HEK293T (cell line): ENCODE results near the gene HAO2.

Experiments used
- CTCF ChIA-PET: fragments of 350-600 bp; formaldehyde crosslinking; extraction: SDS; loops from one replicate; lab custom pipeline; 2021; ENCODE audit warnings: antibody characterized with exemption, inconsistent platforms; lab: Yijun Ruan, JAX
- POLR2A ChIA-PET: fragments of 350-600 bp; formaldehyde crosslinking; extraction: SDS; loops from one replicate; lab custom pipeline; 2020; ENCODE audit warnings: antibody characterized with exemption, inconsistent platforms; lab: Yijun Ruan, JAX
- DNase-seq: peaks from one replicate; pipeline ENCODE4 v3.0.0; 2012; ENCODE audit warnings: mixed read lengths; ENCODE audit errors: extremely low spot score
- ARNT ChIP-seq: fragments of 450-650 bp; IDR thresholded peaks from 2 replicates; pipeline ENCODE4 v1.6.1; 2017; ENCODE audit warnings: mild to moderate bottlenecking
- BHLHE40 ChIP-seq: fragments of 450-650 bp; IDR thresholded peaks from 2 replicates; pipeline ENCODE4 v1.6.1; 2016; ENCODE audit warnings: mild to moderate bottlenecking, moderate library complexity, borderline replicate concordance
- CTBP1 ChIP-seq: fragments of 450-650 bp; IDR thresholded peaks from 2 replicates; pipeline ENCODE4 v1.6.1; 2016; ENCODE audit warnings: borderline replicate concordance
- ELF4 ChIP-seq: fragments of 450-650 bp; IDR thresholded peaks from 2 replicates; pipeline ENCODE4 v1.6.1; 2017; ENCODE audit warnings: antibody characterized with exemption
- FOXA1 ChIP-seq: fragments of 450-650 bp; IDR thresholded peaks from 2 replicates; pipeline ENCODE4 v1.6.1; 2016; ENCODE audit warnings: mild to moderate bottlenecking
- FOXK2 ChIP-seq: fragments of 450-650 bp; IDR thresholded peaks from 2 replicates; pipeline ENCODE4 v1.6.1; 2016; ENCODE audit warnings: mild to moderate bottlenecking
- FOXM1 ChIP-seq: fragments of 450-650 bp; IDR thresholded peaks from 2 replicates; pipeline ENCODE4 v1.6.1; 2017; ENCODE audit warnings: mild to moderate bottlenecking, borderline replicate concordance
- HDGF ChIP-seq: fragments of 450-650 bp; IDR thresholded peaks from 2 replicates; pipeline ENCODE4 v1.6.1; 2017; ENCODE audit warnings: antibody characterized with exemption, borderline replicate concordance
- L3MBTL2 ChIP-seq: fragments of 450-650 bp; conservative IDR thresholded peaks from 2 replicates; pipeline ENCODE4 v1.6.1; 2016; ENCODE audit warnings: mild to moderate bottlenecking
- LEF1 ChIP-seq: fragments of 450-650 bp; IDR thresholded peaks from 2 replicates; pipeline ENCODE4 v1.6.1; 2017; ENCODE audit warnings: mild to moderate bottlenecking, borderline replicate concordance
- NFRKB ChIP-seq: fragments of 450-650 bp; IDR thresholded peaks from 2 replicates; pipeline ENCODE4 v1.6.1; 2016; ENCODE audit warnings: mild to moderate bottlenecking, moderate library complexity
- SP1 ChIP-seq: fragments of 450-650 bp; IDR thresholded peaks from 2 replicates; pipeline ENCODE4 v1.6.1; 2017
- SUZ12 ChIP-seq: fragments of 450-650 bp; IDR thresholded peaks from 2 replicates; pipeline ENCODE4 v1.6.1; 2016; ENCODE audit warnings: mild to moderate bottlenecking
- TARDBP ChIP-seq: fragments of 450-650 bp; IDR thresholded peaks from 2 replicates; pipeline ENCODE4 v1.6.1; 2016
- ZNF384 ChIP-seq: fragments of 450-650 bp; IDR thresholded peaks from 2 replicates; pipeline ENCODE4 v1.6.1; 2016
- TF ChIP-seq, protein P1 (sequence below): fragments of 450-650 bp; IDR thresholded peaks from 2 replicates; pipeline ENCODE4 v1.6.1; 2016

Gene HAO2

DNA sequence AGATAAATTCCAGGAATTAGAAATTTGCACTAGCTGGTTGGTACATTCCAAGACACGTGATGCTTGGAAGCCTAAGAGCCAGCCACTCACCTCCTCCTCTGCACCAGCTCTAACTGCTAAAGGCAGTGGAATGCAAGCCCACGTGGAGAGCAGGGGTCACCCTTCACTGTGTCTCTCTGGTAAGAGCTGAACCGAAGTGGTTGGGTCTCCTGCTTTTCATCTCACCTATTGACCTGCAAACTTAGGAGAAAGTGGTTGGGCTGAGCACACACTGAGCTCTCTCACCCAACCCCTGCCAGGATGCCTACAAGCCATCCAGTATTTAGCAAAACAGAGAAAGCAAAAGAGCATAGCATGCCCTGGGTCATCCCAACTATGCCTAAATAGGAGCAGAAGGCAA lies 19.3 kb downstream of the HAO2 start:
- TF ChIP-seq BHLHE40 (no peak), SUZ12 (no peak), TARDBP (no peak), CTBP1 (no peak), SP1 (no peak), ARNT (no peak), LEF1 (no peak), L3MBTL2 (no peak), ZNF384 (no peak), FOXM1 (no peak), FOXA1 (no peak), FOXK2 (no peak), NFRKB (no peak), HDGF (no peak), ELF4 (no peak)
- TF ChIP-seq, protein P1, sequence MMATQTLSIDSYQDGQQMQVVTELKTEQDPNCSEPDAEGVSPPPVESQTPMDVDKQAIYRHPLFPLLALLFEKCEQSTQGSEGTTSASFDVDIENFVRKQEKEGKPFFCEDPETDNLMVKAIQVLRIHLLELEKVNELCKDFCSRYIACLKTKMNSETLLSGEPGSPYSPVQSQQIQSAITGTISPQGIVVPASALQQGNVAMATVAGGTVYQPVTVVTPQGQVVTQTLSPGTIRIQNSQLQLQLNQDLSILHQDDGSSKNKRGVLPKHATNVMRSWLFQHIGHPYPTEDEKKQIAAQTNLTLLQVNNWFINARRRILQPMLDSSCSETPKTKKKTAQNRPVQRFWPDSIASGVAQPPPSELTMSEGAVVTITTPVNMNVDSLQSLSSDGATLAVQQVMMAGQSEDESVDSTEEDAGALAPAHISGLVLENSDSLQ = no peak
- ChIA-PET CTCF (no interaction called here), POLR2A (no interaction called here)
- no peak for DNase-seq

DNA sequence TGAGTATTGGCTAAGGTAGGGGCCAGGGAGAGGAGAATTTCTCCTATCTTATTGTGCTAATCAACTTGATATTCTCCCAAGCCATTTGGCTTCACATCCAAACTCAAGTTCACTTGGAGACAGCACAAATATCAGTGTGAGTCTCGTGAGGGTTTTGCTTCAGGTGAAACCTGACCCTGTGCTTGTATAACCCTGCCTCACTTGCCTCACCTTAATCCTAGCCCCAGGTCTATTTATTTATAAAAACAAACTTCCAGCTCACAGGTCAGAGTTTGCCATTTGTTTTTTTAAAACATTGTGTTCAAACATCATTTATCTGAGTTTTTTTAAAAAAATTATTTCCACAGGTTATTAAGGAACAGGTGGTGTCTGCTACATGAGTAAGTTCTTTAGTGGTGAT lies 19.9 kb downstream of the HAO2 start:
- POLR2A ChIA-PET = no interaction called here
- no peak for TF ChIP-seq BHLHE40
- no peak for TF ChIP-seq ZNF384
- no peak for TF ChIP-seq L3MBTL2
- TF ChIP-seq SP1 = no peak
- TF ChIP-seq LEF1 = no peak
- no peak for TF ChIP-seq FOXK2
- no peak for TF ChIP-seq NFRKB
- TF ChIP-seq CTBP1 = no peak
- no peak for TF ChIP-seq FOXA1
- TF ChIP-seq ARNT = no peak
- no peak for TF ChIP-seq SUZ12
- no peak for TF ChIP-seq FOXM1
- TF ChIP-seq, protein P1 = no peak
- no peak for TF ChIP-seq TARDBP
- no peak for TF ChIP-seq ELF4
- CTCF ChIA-PET = no interaction called here
- DNase-seq = no peak

DNA sequence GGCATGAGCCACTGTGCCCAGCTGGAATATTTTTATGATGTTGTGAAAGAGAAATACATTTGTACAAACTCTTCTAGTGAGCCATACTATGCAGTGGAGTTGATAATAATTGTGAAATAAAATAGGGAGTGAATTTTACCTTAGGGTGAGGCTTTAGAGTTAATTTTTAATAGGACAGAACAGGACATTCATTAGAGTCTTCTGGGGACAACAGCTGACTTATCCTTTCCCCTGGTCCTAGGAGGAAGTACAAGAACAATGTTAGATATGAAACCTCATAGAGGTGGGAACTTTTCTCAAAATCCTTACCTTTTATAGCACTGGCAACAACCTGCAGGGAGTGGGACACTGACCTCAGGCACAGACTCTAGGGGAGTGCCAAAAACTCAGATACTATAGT lies 21.9 kb downstream of the HAO2 start:
- POLR2A ChIA-PET = no interaction called here
- no peak for TF ChIP-seq L3MBTL2
- TF ChIP-seq ARNT = no peak
- no peak for TF ChIP-seq LEF1
- no peak for TF ChIP-seq TARDBP
- TF ChIP-seq, protein P1 = no peak
- TF ChIP-seq FOXK2 = no peak
- no peak for TF ChIP-seq ELF4
- TF ChIP-seq NFRKB = no peak
- no peak for TF ChIP-seq HDGF
- no peak for TF ChIP-seq ZNF384
- no peak for TF ChIP-seq CTBP1
- no peak for TF ChIP-seq BHLHE40
- TF ChIP-seq SP1 = no peak
- no peak for TF ChIP-seq FOXA1
- TF ChIP-seq SUZ12 = no peak
- TF ChIP-seq FOXM1 = no peak
- DNase-seq = no peak
- CTCF ChIA-PET = no interaction called here

DNA sequence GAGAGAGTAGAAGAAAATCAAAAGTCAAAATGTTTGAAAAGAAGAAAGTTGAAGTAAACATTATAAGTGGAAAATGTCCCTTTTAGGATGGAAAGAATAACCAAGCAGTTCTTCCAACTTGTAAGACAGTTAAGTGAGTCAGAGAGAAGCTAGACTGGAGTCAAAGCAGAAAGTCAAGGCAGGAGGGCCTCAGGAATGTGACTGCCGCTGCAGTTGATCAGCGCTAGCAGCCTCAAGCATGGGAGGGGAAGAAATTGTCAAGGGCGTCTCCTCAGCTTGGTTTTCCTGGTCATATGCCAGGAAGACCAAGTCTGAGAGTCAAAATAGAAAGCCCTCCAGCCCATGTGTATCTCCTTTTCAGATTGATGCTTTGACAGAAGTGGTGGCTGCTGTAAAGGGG lies 23.2 kb downstream of the HAO2 start:
- ChIA-PET CTCF (no interaction called here), POLR2A (no interaction called here)
- TF ChIP-seq L3MBTL2 = no peak
- no peak for TF ChIP-seq LEF1
- TF ChIP-seq BHLHE40 = no peak
- TF ChIP-seq FOXA1 = no peak
- no peak for TF ChIP-seq CTBP1
- no peak for TF ChIP-seq ZNF384
- TF ChIP-seq SUZ12 = no peak
- TF ChIP-seq ARNT = no peak
- no peak for TF ChIP-seq NFRKB
- no peak for DNase-seq

DNA sequence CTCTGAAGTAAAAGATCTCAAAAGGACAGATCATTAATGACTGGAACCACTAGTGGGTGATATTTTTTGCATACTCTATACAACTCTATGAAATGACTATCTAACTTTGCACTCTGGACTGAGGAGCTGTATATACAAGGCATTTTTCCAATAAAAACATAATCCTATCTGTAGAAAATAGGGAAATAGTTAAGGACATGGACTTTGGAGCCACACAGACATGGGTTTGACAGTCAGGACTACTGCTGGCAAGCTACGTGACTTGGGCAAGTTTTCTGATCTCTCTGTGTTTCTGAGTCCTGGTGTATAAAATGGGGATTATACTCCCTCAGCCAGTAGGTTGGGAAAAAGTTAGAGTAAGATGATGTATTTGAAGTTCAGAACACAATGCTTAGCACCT lies 25.5 kb downstream of the HAO2 start:
- POLR2A ChIA-PET = no interaction called here
- no peak for DNase-seq
- CTCF ChIA-PET = interaction anchor here (1.0 kb wide), 1 partner anchor 12 kb away, joined by 3 read pairs; no protein-coding TSS in a partner anchor
- TF ChIP-seq ZNF384 = no peak
- TF ChIP-seq SUZ12 = no peak
- no peak for TF ChIP-seq FOXA1
- TF ChIP-seq SP1 = no peak
- TF ChIP-seq HDGF = no peak
- TF ChIP-seq ARNT = no peak
- TF ChIP-seq TARDBP = no peak

DNA sequence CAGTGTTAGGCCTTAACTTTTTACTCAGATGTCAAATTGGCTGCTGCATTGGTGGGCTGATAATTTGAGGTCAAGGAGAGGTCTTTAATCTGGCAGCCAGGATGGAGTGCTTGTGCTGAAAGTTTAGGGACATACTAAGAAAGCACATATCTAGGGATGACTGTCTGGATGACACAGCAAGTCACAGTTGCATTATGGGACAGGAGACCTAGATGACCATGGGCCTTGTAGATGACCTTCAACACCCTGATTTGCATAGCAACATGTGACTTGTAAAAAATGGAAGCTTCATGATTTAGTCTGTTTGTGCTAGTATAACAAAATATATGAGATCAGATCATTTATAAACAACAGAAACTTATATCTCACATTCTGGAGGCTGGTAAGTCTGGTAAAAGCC lies 28.4 kb downstream of the HAO2 start:
- TF ChIP-seq ARNT = no peak
- no peak for TF ChIP-seq NFRKB
- no peak for TF ChIP-seq LEF1
- TF ChIP-seq HDGF = no peak
- TF ChIP-seq TARDBP = no peak
- no peak for TF ChIP-seq SUZ12
- TF ChIP-seq L3MBTL2 = no peak
- TF ChIP-seq FOXK2 = no peak
- TF ChIP-seq, protein P1 = no peak
- no peak for TF ChIP-seq BHLHE40
- TF ChIP-seq FOXM1 = no peak
- TF ChIP-seq SP1 = no peak
- no peak for TF ChIP-seq FOXA1
- TF ChIP-seq CTBP1 = no peak
- TF ChIP-seq ZNF384 = no peak
- ChIA-PET CTCF (no interaction called here), POLR2A (no interaction called here)
- DNase-seq = no peak
